ENCODE measurements around the gene CTCF.

The CTCF gene

DNA sequence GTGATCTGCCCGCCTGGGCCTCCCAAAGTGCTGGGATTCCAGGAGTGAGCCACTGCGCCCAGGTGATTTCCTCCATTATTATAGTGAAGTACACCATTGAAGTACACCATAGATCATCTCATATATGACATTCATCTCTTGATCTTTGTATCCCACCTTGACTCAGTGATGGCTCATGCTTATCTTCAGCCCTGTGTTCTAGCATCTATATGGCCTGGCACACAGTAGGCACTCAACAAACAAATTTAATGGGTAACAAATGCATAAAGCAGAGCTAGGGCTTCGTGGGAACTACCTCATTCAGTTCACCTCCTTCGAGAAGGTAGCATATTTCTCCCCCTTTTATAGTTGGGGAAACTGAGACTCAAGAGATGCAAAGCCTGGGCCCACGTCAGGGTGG, 103.3 kb downstream of the CTCF start:
- DNase-seq = no peak

GRCh38 chr16:67666032-67666551, 103.8 kb downstream of the CTCF start:
- DNase-seq = no peak

DNA sequence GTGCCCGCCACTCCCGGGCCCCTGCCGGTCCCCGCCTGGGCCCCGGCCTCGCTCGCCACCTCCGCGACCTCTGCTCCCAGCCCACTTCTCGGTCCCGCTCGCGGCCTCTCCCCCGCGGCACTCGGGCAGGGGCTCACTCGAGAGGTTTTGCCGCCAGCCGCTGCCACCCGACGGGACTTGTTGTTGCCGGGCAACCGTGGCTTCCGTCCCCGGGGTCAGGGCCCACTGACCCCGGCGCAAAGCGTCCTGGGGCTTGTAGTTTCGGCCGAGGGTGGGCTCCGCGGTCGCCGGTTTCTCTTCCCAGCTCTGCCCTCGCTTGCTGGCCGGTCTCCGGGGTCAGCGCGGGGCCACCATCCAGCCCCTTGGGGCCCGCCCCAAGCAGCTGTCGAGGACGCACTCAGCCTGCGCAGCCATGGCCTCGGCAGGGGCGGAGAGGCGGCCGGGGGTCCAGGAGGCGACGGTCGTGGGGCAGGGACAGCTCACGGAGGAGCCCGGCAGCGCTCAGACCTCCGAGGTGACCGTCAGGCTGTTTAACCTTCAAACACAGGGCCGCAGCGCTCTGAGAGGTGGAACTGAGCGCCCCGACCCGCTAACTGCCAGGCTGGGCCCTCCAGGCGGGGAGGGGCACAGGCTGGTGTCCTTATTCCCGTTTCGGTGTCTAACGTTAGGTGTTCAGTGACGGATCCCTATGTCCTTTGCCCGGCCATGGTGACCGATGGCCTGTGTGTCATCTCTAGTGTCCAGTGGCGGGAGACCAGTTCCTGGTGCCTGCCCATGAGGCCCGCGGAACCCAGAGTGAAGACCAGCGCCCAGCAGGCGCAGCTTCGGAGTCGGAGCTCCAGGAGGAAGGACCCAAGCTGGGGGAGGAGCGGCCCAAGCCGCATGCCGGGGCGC, 104.5 kb downstream of the CTCF start, which contains the start of the genes C16orf86 and ENKD1:
Gene C16orf86 (plus strand): TSS at position 256 of the 894 bp plus-strand sequence. CDS start 157 bp downstream, at position 413.
Gene ENKD1 (minus strand): TSS at position 192 of the 894 bp plus-strand sequence. CDS start 308 bp downstream, outside the sequence.
- peak in 12 of 14 donors; percentile 31 to 80 (median 64) for DNase-seq

DNA sequence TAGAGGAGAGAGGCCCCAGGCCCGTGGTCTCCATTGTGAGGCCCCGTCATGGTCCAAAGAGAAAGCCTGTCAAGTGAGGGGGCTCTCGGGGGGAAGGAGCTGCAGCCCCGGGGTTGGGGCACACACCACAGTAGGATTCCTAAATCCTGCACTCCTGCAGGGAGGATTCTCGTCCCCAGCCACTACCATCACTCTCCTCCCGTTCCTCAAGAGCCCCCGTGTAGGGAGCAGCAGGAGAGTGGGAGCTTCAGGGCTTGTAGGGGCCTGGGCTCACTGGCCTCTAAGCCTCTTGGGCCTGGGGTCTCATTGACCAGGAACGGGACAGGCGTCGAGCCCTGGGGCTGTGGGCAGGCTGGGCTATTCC, 105.1 kb downstream of the CTCF start:
- no peak for DNase-seq

DNA sequence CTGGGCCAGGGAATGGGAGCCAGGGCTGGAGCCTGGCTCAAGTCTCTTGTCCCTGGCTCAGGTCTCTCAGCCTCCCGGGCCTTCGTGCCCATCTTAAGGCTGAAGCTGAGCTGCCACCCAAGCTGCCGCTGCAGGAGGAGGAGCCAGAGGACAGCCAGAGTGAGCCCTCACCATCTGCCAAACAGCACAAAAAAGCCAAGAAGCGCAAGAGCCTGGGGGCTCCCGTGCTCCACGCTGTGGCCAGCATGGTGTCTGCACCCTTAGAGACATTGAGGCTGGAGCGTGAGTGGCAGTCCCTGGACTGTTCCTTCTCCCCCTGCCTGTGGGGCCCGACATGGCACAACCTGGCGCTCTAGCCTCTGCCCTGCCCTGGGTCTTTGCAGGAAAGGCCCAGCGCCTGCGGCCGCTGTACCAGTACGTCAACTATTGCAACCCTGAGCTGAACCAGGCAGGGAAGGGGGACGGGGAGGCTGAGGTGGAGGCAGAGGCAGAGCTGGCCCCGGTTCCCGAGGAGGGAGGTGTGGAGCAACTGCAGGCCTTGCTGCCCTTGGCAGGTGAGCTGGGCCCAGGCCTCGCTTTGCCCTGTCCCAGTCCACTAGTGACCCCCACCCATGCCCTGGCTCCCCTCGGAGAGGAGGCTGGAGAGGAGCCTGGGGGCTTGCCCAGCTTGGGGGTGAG, 105.6 kb downstream of the CTCF start:
- DNase-seq = peak in 13 of 14 donors; percentile 26 to 82 (median 62)

DNA sequence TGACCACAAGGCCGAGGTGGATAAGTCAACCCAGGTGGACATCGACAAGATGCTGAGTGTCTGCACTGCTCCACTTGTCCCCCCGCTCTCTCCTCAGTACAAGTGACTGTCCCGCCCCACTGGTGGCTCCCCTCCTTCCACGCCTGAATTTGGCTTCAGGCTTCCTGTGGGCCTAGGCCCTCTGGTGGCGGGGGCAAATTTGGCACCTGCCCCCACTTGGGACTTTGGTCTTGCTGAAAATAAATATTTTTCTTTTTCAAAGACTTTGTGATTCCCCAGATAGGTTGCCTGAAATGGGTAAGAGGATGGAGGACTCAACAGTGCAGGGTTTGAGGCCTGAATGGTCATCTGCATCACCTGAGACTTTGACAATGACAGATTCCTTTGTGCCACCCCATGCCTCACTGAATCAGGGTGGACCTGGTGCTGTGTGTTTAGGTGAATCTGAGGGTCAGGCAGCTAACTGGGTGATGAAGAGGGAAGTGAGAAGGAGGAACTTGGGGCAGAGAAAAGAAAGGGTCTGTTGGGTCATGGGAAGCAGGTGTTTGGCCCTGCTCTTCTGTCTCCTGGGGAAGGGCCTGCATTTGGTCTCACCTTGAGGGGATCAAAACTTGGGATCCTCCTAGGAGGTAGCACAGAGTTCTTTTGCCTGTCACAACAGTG, 106.3 kb downstream of the CTCF start:
- DNase-seq = no peak

DNA sequence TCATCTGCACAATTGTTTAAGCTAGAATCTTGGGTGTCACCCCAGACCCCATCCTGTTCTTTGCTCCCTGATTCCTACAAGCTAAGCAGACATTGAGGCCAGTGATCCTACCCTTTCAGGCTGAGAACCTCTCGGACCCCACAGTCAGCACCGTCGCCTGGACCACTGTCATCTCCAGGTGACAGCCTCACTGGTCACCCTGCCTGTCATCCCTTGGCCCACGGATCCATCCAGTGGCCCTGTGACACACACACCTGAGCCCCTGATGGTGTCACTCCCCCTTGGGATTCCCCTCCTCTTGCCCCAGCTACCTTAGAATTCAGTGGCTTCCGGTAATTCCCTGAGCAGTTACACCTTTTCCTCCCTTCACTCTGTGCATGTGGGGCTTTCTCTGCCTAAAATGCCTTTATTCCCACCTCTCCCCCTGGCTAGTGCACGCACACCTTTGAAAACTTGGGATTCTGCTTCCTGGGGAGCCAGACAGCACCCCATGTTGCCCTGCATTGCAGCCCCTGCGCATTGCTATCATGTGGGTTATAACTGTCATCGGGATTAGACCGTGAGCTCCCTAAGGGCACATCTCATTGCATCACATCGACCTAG, 107.3 kb downstream of the CTCF start:
- DNase-seq = no peak

DNA sequence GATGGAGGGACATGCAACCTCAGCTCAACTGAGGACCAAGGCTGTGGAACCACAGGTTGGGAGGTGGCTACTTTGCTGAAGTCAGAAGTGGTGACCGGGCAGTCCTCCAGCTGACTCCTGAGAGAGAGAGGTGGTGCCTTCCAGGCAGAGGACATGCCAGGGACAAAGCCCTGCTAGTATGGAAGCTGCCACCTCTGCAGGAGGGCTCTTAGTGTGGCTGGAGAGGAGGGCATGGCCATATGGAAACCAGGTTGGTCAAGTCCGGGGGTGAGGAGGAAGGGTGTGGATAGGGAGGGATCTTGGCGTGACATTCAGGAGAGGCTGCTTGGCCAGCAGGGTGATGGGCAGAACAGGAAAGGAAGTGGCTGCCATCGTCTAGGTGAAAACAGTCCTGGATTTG, 110.0 kb downstream of the CTCF start:
- peak in 2 of 14 donors; percentile 52 to 98 for DNase-seq

DNA sequence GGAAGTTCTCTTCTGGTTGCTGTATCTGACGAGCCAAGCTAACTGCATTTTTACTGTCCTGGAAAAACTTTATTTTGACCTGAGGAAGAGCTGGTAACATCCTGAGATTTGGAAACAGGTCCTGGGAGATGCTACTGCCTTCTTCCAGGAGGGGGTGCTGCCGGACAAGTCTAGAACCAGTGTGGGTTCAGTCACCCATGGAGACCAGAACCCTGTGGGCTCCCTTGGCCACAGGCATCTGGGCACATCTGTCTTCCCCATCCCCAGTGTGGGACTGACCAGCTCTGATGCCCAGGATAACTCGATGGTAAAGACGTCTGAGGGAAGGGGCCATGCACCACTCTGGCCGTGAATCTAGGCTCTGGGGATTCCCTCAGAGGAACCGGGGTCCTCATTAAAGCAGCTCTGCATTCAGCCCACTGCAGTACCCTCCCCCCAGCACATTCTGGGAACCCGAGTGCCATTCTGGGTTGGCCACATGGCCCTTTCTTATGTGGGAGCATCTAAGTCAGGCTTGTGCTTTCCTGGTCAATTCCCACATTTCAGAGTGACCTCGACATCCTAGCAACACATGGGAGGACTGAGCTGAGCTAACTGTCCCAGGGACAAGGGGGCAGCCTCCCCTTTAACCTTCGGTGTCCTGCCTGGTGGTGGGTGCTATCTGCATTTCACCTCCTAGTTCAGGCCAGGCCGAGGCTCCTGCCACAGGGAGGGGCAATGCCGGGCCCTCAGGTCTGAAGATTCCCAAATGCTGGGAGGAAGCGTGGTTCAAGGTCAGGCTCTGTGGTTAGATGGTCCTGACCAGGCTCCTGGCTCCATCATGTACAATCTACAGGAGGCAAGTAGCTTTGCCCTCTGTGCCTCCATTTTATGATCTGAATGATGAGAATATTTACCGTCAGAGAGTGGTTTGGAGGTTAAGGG, 110.7 kb downstream of the CTCF start:
- DNase-seq = peak in 10 of 14 donors; percentile 12 to 47 (median 28)

DNA sequence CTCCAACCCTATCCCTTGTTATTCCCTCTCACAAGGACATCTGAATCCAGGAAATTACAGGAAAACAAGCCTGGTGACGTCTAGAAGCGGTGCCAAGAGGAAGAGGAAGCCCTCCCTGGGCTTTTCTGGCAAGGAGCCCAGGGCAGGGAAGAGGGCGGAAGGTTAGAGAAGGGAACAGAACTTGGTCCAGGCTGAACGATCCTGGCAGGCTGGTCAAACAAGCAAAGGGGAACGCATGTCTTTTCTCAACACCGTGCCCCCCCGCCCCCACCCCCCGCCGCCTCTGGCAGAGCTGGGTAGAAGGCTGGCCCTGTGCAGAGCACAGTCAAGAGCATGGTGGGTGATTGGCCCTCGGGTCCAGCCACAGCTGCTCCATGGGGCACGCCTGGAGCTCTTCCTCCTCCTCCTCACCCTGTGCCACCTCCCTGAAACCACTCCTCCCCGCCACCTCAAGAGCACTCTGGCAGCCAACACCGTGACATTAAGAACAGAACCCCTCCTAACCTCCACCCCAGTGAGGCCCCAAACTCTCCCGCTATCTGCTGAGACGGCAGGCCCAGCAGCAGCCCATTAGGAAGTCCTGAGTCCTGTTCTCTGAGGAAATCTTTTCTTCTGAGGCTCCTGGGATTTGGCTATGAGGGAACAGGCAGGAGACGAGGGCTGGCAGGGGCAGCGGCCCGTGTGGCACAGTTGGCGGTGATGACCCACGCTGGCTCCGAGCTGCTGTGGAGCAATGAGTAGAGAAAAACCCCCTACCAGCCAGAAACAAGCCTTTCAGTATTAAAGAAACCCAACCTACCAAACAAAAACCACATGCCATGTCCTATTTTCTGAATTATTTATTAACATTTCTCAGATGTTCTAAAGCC, 111.6 kb downstream of the CTCF start:
- DNase-seq = peak in 9 of 14 donors; percentile 10 to 72 (median 37)

- DNase-seq = peak in 1 of 14 donors; percentile 44
Observed at GRCh38 chr16:67674851-67675578, 112.7 kb downstream of the CTCF start.

- DNase-seq = no peak
Observed at GRCh38 chr16:67675579-67675935, 113.2 kb downstream of the CTCF start.

DNA sequence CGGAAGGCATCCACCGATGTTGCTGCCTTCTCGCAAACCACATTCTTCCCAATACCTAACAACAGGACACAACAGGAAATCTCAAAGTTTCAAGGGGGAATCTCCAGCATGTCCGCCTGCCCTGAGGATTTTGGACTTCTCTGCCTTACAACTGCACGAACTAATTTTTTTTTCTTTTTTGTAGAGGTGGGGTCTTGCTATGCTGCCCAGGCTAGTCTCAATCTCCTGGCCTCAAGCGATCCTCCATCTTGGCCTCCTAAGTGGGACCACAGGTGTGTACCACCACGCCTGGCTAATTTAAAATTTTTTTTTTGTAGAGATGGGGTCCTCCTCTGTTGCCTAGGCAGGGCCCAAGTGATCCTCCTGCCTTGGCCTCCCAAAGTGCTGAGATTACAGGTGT, 113.7 kb downstream of the CTCF start:
- no peak for DNase-seq

DNA sequence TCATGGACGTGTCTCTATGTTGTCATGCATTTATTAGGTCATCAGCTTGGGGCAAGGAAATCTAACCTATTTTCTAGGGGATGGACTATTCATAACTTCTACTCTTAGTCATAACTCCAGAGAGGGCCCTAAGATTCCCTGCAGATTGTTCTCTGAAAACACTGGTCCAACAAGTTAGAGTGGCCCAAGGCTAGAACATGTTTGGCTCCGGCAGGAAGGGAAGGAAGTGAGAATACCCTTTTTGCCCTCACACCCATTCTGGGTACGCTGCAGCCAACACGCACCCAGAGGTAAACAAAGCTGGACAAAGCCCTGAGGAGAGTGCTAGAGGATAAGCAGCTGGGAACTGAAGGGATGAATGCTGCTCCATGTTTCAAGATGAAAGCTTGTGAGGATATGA, 114.2 kb downstream of the CTCF start:
- no peak for DNase-seq

- no peak for DNase-seq
Observed at GRCh38 chr16:67676939-67677338, 114.6 kb downstream of the CTCF start.

GRCh38 chr16:67677712-67678111, 115.4 kb downstream of the CTCF start:
- no peak for DNase-seq

- no peak for DNase-seq
Observed at GRCh38 chr16:67678354-67679023, 116.2 kb downstream of the CTCF start.

GRCh38 chr16:67679935-67680897, 117.9 kb downstream of the CTCF start:
- DNase-seq = no peak
